HepG2 (cell line): ENCODE measurements around the gene AP1S3. TPM values are rescaled to one million over a fixed set of nuclear protein-coding genes. Genes with fewer than 3 reads are reported as not detected.

Experiments
- ATAC-seq: fragments of 200-7000 bp; cut with Tn5 transposase; 3 replicates; pipeline ENCODE4 v1.9.1; 2020; ENCODE audit warnings: mild to moderate bottlenecking, moderate library complexity
- BruUV-seq: library from RNA; stranded (reverse); fragments of 400-500 nt; replicated peaks from 2 replicates; lab custom pipeline; 2021; lab: Mats Ljungman, UMichigan
- CTCF ChIA-PET: fragments of 300-600 bp; formaldehyde crosslinking; extraction: SDS; loops from one replicate; lab custom pipeline; 2021; ENCODE audit warnings: low total read pairs, inconsistent platforms, low intra/inter-chr PET ratio; lab: Yijun Ruan, JAX
- POLR2A ChIA-PET: fragments of 350-600 bp; sonication (Branson Sonifier 250); formaldehyde crosslinking; loops from one replicate; lab custom pipeline; 2020; ENCODE audit warnings: antibody characterized with exemption, inconsistent platforms; lab: Yijun Ruan, JAX
- DNase-seq: peaks from one replicate; pipeline ENCODE4 v3.0.0-alpha.2; 2015; ENCODE audit warnings: low spot score
- FAIRE-seq: peaks from 3 replicates; lab custom pipeline; 2011; peaks lifted over from hg19 to GRCh38; lab: Jason Lieb, UNC
- H2AFZ ChIP-seq: one replicate; pipeline ENCODE4 v1.6.1; 2011; ENCODE audit warnings: low read length, inconsistent platforms
- H3K27ac ChIP-seq: fragments of 300-600 bp; 3 replicates; pipeline ENCODE4 v1.8.0; 2011; ENCODE audit warnings: mixed run types, mild to moderate bottlenecking, mixed read lengths, low read length, inconsistent platforms; ENCODE audit not compliant: insufficient read depth; ENCODE audit errors: extremely low read length
- H3K27me3 ChIP-seq, 2 experiments: fragments of 200-600 bp in 1 of 2; 2 replicates in 1 of 2; 3 replicates in 1 of 2; pipeline versions ENCODE4 v1.6.0 to v1.8.0; 2011; ENCODE audit warnings: low read length in 2 of 2, mild to moderate bottlenecking in 2 of 2, moderate library complexity in 2 of 2, inconsistent platforms in 1 of 2; ENCODE audit not compliant: insufficient read depth in 2 of 2, control insufficient read depth in 1 of 2
- H3K36me3 ChIP-seq, 2 experiments: fragments of 200-600 bp in 1 of 2; replicated peaks in 1 of 2; 2 replicates in 1 of 2; 3 replicates in 1 of 2; pipeline versions ENCODE4 v1.5.1 to v1.8.0; 2011; ENCODE audit warnings: low read length in 2 of 2, inconsistent platforms in 1 of 2; ENCODE audit not compliant: insufficient read depth in 2 of 2, control insufficient read depth in 1 of 2
- H3K4me1 ChIP-seq: 2 replicates; pipeline ENCODE4 v1.5.1; 2012; ENCODE audit warnings: low read length, inconsistent platforms; ENCODE audit not compliant: insufficient read depth
- H3K4me2 ChIP-seq: 2 replicates; pipeline ENCODE4 v1.6.0; 2011; ENCODE audit warnings: low read depth, low read length, inconsistent platforms
- H3K4me3 ChIP-seq, 3 experiments: fragments of 200-600 bp in 1 of 3; sonication (generic), shearing (Covaris generic) in 1 of 3; replicated peaks in 1 of 3; 2 replicates each; pipeline ENCODE4 v1.5.1; 2011 to 2016; ENCODE audit warnings: low read length in 3 of 3, inconsistent platforms in 2 of 3, low read depth in 2 of 3, mild to moderate bottlenecking in 2 of 3, control low read depth in 1 of 3, mixed read lengths in 1 of 3; ENCODE audit not compliant: insufficient read depth in 1 of 3
- H3K79me2 ChIP-seq: one replicate; pipeline ENCODE4 v1.6.1; 2011; ENCODE audit warnings: low read length, inconsistent platforms; ENCODE audit not compliant: insufficient read depth
- H3K9ac ChIP-seq: 2 replicates; pipeline ENCODE4 v1.6.0; 2011; ENCODE audit warnings: mild to moderate bottlenecking, low read depth, low read length, inconsistent platforms; ENCODE audit not compliant: insufficient read depth
- H3K9me3 ChIP-seq: 2 replicates; pipeline ENCODE4 v1.5.1; 2012; ENCODE audit warnings: mild to moderate bottlenecking, low read length
- H4K20me1 ChIP-seq: 2 replicates; pipeline ENCODE4 v1.6.0; 2011; ENCODE audit warnings: inconsistent platforms, mild to moderate bottlenecking, low read length, moderate library complexity; ENCODE audit not compliant: insufficient read depth
- FOXK2 ChIP-seq: fragments of 450-650 bp; IDR thresholded peaks from 2 replicates; pipeline ENCODE4 v1.6.1; 2016
- HNF4G ChIP-seq, 2 experiments: sonication (generic) in 1 of 2; formaldehyde crosslinking in 1 of 2; IDR thresholded peaks; 2 replicates each; pipeline versions ENCODE4 v1.4.0 to v1.6.1; 2011 to 2020; ENCODE audit warnings: borderline replicate concordance in 2 of 2, low read depth in 2 of 2, mild to moderate bottlenecking in 2 of 2, low read length in 1 of 2, missing genetic modification reagents in 1 of 2, moderate library complexity in 1 of 2
- NBN ChIP-seq: fragments of 450-650 bp; conservative IDR thresholded peaks from 2 replicates; pipeline ENCODE4 v1.6.1; 2017
- RORA ChIP-seq: sonication (generic); formaldehyde crosslinking; IDR thresholded peaks from 2 replicates; pipeline ENCODE4 v1.5.0; 2020; ENCODE audit warnings: mild to moderate bottlenecking, missing genetic modification reagents, moderate library complexity
- SMC3 ChIP-seq: IDR thresholded peaks from 2 replicates; pipeline ENCODE4 v1.6.1; 2011; ENCODE audit warnings: low read length, improper control_type of control experiment
- ZNF30 ChIP-seq: sonication (generic); formaldehyde crosslinking; IDR thresholded peaks from 2 replicates; pipeline ENCODE4 v1.5.0; 2020; ENCODE audit warnings: mild to moderate bottlenecking, missing genetic modification reagents
- ZNF570 ChIP-seq: sonication (generic); formaldehyde crosslinking; IDR thresholded peaks from 2 replicates; pipeline ENCODE4 v1.4.0; 2020; ENCODE audit warnings: mild to moderate bottlenecking, missing genetic modification reagents, borderline replicate concordance
- WGBS: methylation state at CpG from one replicate; pipeline ENCODE4 v1.1.6; 2017; ENCODE audit warnings: low lambda C conversion rate; 5-methylcytosine and 5-hydroxymethylcytosine counted together
- in situ Hi-C: cut with HindIII; loops from 2 replicates; pipeline ENCODE4 v1.10.0; 2017; ENCODE audit warnings: low pct_unique_long_range_greater_than_20kb; ENCODE audit not compliant: extremely low pct_ligation_motif_present
- intact Hi-C: fragments of 100-400 bp; cut with micrococcal nuclease; formaldehyde crosslinking; loops from one replicate; pipeline ENCODE4 v1.10.0; 2022; ENCODE audit not compliant: unreplicated experiment
- polyA plus RNA-seq, 8 experiments: library from polyadenylated mRNA; depleted of rRNA in 3 of 8; stranded (reverse) in 7 of 8; unstranded in 1 of 8; fragments of >200 nt; fragmentation: Illumina TruSeq in 4 of 8; extraction: Trizol in 4 of 8; gene quantifications; 2 replicates each; pipeline versions ENCODE4 v1.2.1 to v1.2.3, GENCODE V29; 2011 to 2016; ENCODE audit warnings: low read depth in 4 of 8, missing spikeins in 1 of 8, mixed read lengths in 1 of 8; ENCODE audit not compliant: insufficient read depth in 1 of 8
- total RNA-seq, 5 experiments: library from RNA; depleted of rRNA; stranded (reverse); fragments of >200 nt; fragmentation: Illumina TruSeq; extraction: Trizol; gene quantifications; 2 replicates each; pipeline ENCODE4 v1.2.3, GENCODE V29; 2016; ENCODE audit warnings: low read depth in 1 of 5
- TF ChIP-seq, protein P1 (sequence below): sonication (generic); formaldehyde crosslinking; IDR thresholded peaks from 2 replicates; pipeline ENCODE4 v1.4.0; 2020; ENCODE audit warnings: missing genetic modification reagents

Gene AP1S3
- total and polyA plus RNA-seq, 2 of the 13 experiments (the other 11 are each of a cell fraction or from before 2014, with no cell fraction given) = 3.0 to 16.3 TPM

DNA sequence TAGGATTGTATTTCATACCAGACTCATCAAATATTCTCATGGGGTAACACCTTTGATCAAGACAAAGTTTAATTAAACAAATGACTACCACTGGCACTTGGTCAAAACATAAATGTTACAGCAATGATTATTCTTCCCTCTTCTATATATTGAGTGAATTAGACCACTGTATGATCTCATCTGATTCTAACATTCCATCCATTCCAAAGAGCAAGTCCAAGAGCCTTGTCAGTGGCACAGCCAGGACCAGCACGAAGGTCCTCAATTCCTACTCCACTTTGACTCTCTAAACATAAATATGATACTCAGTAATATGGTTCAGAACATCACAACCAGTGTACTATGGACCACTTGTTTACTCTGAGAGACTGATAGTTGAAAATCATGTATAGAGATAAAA lies 86.4 kb downstream of the AP1S3 start:
- WGBS = 3% methylated on average over 1 of the region's 1 CpG
- no peaks in the 10 kb centered on the region for H4K20me1 ChIP-seq
- no peaks in the 10 kb centered on the region for H3K36me3 ChIP-seq
- no peak overlapping the region for H3K4me3 ChIP-seq
- intact Hi-C loops (no loop called here), in situ Hi-C loops (no loop called here)
- TF ChIP-seq ZNF30 (CRISPR knock-in tag) = no peak
- no peak for TF ChIP-seq FOXK2
- no peak for TF ChIP-seq RORA (CRISPR knock-in tag)
- TF ChIP-seq NBN = no peak
- TF ChIP-seq ZNF570 = no peak
- no peak for TF ChIP-seq HNF4G (IDR thresholded peaks at IDR 0.05; ENCODE audit: borderline replicate concordance, low read depth, low read length)
- TF ChIP-seq HNF4G (CRISPR knock-in tag; IDR thresholded peaks at IDR 0.05; ENCODE audit: borderline replicate concordance, low read depth) = no peak
- TF ChIP-seq, protein P1, sequence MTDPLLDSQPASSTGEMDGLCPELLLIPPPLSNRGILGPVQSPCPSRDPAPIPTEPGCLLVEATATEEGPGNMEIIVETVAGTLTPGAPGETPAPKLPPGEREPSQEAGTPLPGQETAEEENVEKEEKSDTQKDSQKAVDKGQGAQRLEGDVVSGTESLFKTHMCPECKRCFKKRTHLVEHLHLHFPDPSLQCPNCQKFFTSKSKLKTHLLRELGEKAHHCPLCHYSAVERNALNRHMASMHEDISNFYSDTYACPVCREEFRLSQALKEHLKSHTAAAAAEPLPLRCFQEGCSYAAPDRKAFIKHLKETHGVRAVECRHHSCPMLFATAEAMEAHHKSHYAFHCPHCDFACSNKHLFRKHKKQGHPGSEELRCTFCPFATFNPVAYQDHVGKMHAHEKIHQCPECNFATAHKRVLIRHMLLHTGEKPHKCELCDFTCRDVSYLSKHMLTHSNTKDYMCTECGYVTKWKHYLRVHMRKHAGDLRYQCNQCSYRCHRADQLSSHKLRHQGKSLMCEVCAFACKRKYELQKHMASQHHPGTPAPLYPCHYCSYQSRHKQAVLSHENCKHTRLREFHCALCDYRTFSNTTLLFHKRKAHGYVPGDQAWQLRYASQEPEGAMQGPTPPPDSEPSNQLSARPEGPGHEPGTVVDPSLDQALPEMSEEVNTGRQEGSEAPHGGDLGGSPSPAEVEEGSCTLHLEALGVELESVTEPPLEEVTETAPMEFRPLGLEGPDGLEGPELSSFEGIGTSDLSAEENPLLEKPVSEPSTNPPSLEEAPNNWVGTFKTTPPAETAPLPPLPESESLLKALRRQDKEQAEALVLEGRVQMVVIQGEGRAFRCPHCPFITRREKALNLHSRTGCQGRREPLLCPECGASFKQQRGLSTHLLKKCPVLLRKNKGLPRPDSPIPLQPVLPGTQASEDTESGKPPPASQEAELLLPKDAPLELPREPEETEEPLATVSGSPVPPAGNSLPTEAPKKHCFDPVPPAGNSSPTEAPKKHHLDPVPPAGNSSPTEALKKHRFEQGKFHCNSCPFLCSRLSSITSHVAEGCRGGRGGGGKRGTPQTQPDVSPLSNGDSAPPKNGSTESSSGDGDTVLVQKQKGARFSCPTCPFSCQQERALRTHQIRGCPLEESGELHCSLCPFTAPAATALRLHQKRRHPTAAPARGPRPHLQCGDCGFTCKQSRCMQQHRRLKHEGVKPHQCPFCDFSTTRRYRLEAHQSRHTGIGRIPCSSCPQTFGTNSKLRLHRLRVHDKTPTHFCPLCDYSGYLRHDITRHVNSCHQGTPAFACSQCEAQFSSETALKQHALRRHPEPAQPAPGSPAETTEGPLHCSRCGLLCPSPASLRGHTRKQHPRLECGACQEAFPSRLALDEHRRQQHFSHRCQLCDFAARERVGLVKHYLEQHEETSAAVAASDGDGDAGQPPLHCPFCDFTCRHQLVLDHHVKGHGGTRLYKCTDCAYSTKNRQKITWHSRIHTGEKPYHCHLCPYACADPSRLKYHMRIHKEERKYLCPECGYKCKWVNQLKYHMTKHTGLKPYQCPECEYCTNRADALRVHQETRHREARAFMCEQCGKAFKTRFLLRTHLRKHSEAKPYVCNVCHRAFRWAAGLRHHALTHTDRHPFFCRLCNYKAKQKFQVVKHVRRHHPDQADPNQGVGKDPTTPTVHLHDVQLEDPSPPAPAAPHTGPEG (CRISPR knock-in tag) = no peak
- no peak for TF ChIP-seq SMC3
- no TSS peak for BruUV-seq
- H3K27me3 ChIP-seq = no peaks in the 10 kb centered on the region
- DNase-seq = peak; percentile 18
- peaks cover 13% of the 10 kb centered on the region for H3K4me1 ChIP-seq
- peak; percentile 41; the same call in 2 of the 3 replicates for ATAC-seq
- H3K9ac ChIP-seq = no peak overlapping the region
- no peaks in the 10 kb centered on the region for H3K79me2 ChIP-seq
- ChIA-PET CTCF (no interaction called here), POLR2A (no interaction called here)
- no peak overlapping the region for H3K27ac ChIP-seq
- H3K4me2 ChIP-seq = no peak overlapping the region
- FAIRE-seq = no peak
- H3K9me3 ChIP-seq = no peaks in the 10 kb centered on the region
- H2AFZ ChIP-seq = no peak overlapping the region
